HepG2 (cell line): ENCODE results near the gene SAMD8. TPM values are rescaled to one million over a fixed set of nuclear protein-coding genes. Genes with fewer than 3 reads are reported as not detected.

Source experiments
- ARID5B ChIP-seq: IDR thresholded peaks from 2 replicates; pipeline ENCODE4 v1.4.0; 2020; ENCODE audit warnings: mild to moderate bottlenecking, missing genetic modification reagents
- E2F5 ChIP-seq: sonication (generic); formaldehyde crosslinking; conservative IDR thresholded peaks from 2 replicates; pipeline ENCODE4 v1.4.0; 2020; ENCODE audit warnings: missing genetic modification reagents
- HOXA9 ChIP-seq: sonication (generic); formaldehyde crosslinking; IDR thresholded peaks from 2 replicates; pipeline ENCODE4 v1.8.1; 2022; ENCODE audit warnings: missing genetic modification reagents, mild to moderate bottlenecking, moderate library complexity, borderline replicate concordance
- MXD4 ChIP-seq: IDR thresholded peaks from 2 replicates; pipeline ENCODE4 v1.6.1; 2016; ENCODE audit warnings: mild to moderate bottlenecking, missing biosample characterization, missing genetic modification reagents
- NFE2L2 ChIP-seq: fragments of 150-350 bp; IDR thresholded peaks from 2 replicates; pipeline ENCODE4 v1.6.1; 2014; ENCODE audit warnings: low read length
- PLRG1 ChIP-seq: fragments of 450-650 bp; conservative IDR thresholded peaks from 2 replicates; pipeline ENCODE4 v1.6.1; 2016
- POLR2A ChIP-seq, 2 experiments: IDR thresholded peaks; 2 replicates each; pipeline ENCODE4 v1.6.1; 2011; ENCODE audit warnings: low read depth in 2 of 2, low read length in 2 of 2, mild to moderate bottlenecking in 1 of 2, moderate library complexity in 1 of 2; ENCODE audit not compliant: insufficient read depth in 1 of 2
- POLR2AphosphoS5 ChIP-seq: IDR thresholded peaks from 2 replicates; pipeline ENCODE4 v1.6.1; 2012; ENCODE audit warnings: low read depth, low read length
- SP1 ChIP-seq, 2 experiments: fragments of 450-650 bp in 1 of 2; sonication (generic) in 1 of 2; formaldehyde crosslinking in 1 of 2; IDR thresholded peaks; 2 replicates each; pipeline versions ENCODE4 v1.4.0 to v1.6.1; 2016 to 2020; ENCODE audit warnings: missing genetic modification reagents in 1 of 2
- THAP9 ChIP-seq: sonication (generic); formaldehyde crosslinking; IDR thresholded peaks from 2 replicates; pipeline ENCODE4; 2020; ENCODE audit warnings: missing genetic modification reagents, mild to moderate bottlenecking, borderline replicate concordance
- YEATS4 ChIP-seq: sonication (generic); formaldehyde crosslinking; IDR thresholded peaks from 2 replicates; pipeline ENCODE4 v1.4.0; 2020; ENCODE audit warnings: missing genetic modification reagents, borderline replicate concordance
- ZBTB21 ChIP-seq: sonication (generic); formaldehyde crosslinking; IDR thresholded peaks from 2 replicates; pipeline ENCODE4 v1.4.0; 2020; ENCODE audit warnings: missing genetic modification reagents
- ZBTB26 ChIP-seq: IDR thresholded peaks from 2 replicates; pipeline ENCODE4 v1.6.1; 2016; ENCODE audit warnings: missing compliant biosample characterization, missing genetic modification reagents, borderline replicate concordance
- ZC3H13 ChIP-seq: sonication (generic); formaldehyde crosslinking; IDR thresholded peaks from 2 replicates; pipeline ENCODE4 v1.8.1; 2023; ENCODE audit warnings: mild to moderate bottlenecking, missing genetic modification reagents, moderate library complexity
- ZFP36L1 ChIP-seq: sonication (generic); formaldehyde crosslinking; IDR thresholded peaks from 2 replicates; pipeline ENCODE4 v1.8.0; 2022; ENCODE audit warnings: mild to moderate bottlenecking, missing genetic modification reagents, moderate library complexity
- ZNF615 ChIP-seq: sonication (generic); formaldehyde crosslinking; IDR thresholded peaks from 2 replicates; pipeline ENCODE4 v1.5.0; 2020; ENCODE audit warnings: mild to moderate bottlenecking, missing genetic modification reagents, borderline replicate concordance
- ZNF781 ChIP-seq: sonication (generic); formaldehyde crosslinking; IDR thresholded peaks from 2 replicates; pipeline ENCODE4 v1.5.1; 2020; ENCODE audit warnings: borderline replicate concordance, mild to moderate bottlenecking, missing genetic modification reagents; ENCODE audit errors: not compliant biosample characterization
- ZNF839 ChIP-seq: sonication (generic); formaldehyde crosslinking; IDR thresholded peaks from 2 replicates; pipeline ENCODE4 v1.4.0; 2020; ENCODE audit warnings: missing genetic modification reagents, mild to moderate bottlenecking, borderline replicate concordance
- polyA plus RNA-seq, 8 experiments: library from polyadenylated mRNA; depleted of rRNA in 3 of 8; stranded (reverse) in 7 of 8; unstranded in 1 of 8; fragments of >200 nt; fragmentation: Illumina TruSeq in 4 of 8; extraction: Trizol in 4 of 8; gene quantifications; 2 replicates each; pipeline versions ENCODE4 v1.2.1 to v1.2.3, GENCODE V29; 2011 to 2016; ENCODE audit warnings: low read depth in 4 of 8, missing spikeins in 1 of 8, mixed read lengths in 1 of 8; ENCODE audit not compliant: insufficient read depth in 1 of 8
- total RNA-seq, 5 experiments: library from RNA; depleted of rRNA; stranded (reverse); fragments of >200 nt; fragmentation: Illumina TruSeq; extraction: Trizol; gene quantifications; 2 replicates each; pipeline ENCODE4 v1.2.3, GENCODE V29; 2016; ENCODE audit warnings: low read depth in 1 of 5

SAMD8 gene
- total and polyA plus RNA-seq, 2 of the 13 experiments (the other 11 are each of a cell fraction or from before 2014, with no cell fraction given) = 10.4 to 13.2 TPM

GRCh38 chr10:75210282-75211006 lies 99.0 kb downstream of the SAMD8 start, which contains the start of gene VDAC2 (continued):
- TF ChIP-seq ARID5B (CRISPR knock-in tag) (peak; percentile 42), THAP9 (CRISPR knock-in tag) (peak; percentile 68; the same call in 1 of the 2 replicates), SP1 (IDR thresholded peaks at IDR 0.05) (no peak), SP1 (CRISPR knock-in tag; IDR thresholded peaks at IDR 0.05) (peak; percentile 85), E2F5 (0 out of 2 replicates have a peak, but pooled peaks have one; percentile 15), PLRG1 (no peak), ZNF839 (peak; percentile 86; the same call in 1 of the 2 replicates), NFE2L2 (no peak), ZNF615 (CRISPR knock-in tag) (no peak), ZC3H13 (CRISPR knock-in tag) (peak; percentile 82), ZBTB26 (CRISPR knock-in tag) (peak; percentile 38; the same call in 1 of the 2 replicates), POLR2AphosphoS5 (peak; percentile 76), ZFP36L1 (CRISPR knock-in tag) (peak; percentile 73; the same call in 1 of the 2 replicates), HOXA9 (CRISPR knock-in tag) (peak; percentile 42; the same call in 1 of the 2 replicates), YEATS4 (peak; percentile 84), MXD4 (CRISPR knock-in tag) (peak; percentile 84), POLR2A (IDR thresholded peaks at IDR 0.05; ENCODE audit: insufficient read depth in 1 of 2, low read depth in 2 of 2, low read length in 2 of 2) (peak; percentile 61 to 89), ZNF781 (CRISPR knock-in tag) (no peak), ZBTB21 (0 out of 2 replicates have a peak, but pooled peaks have one; percentile 16)
